ENCODE data around the gene HEPH. TPM values are rescaled to one million over a fixed set of nuclear protein-coding genes. Genes with fewer than 3 reads are reported as not detected.
"Not testable (repeated sequence)": the region's sequence is repeated elsewhere in the genome, so short reads cannot be mapped to it uniquely, and the experiment has no call there.

The HEPH gene
- total and polyA plus RNA-seq, 12 donors, result 3.8 to 48.5 (median 26.8) TPM

DNA sequence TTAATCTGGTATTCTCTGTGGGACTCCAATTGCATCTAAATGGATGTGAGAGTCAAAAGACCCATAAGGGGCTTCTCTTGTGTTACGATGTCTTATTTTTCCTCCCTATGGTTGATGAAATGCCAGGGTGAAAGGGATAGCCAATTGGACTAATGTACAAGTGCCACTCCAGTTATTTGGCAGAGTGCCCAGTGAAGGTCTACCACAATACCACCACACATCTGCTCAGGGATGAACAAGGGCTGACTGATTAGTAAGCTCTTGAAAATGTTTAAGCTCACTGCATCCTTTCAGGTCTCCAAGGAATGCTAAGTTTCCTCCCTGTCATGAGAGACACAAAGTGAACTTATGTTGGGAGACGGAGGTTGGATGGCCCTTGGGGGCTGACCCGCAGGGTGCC is 57.8 kb downstream of the HEPH start:
- no peak overlapping the region for H3K27ac ChIP-seq
- 80 to 91% methylated on average over 3 of the region's 3 CpGs for whole genome bisulfite sequencing, 2 donors
- TF ChIP-seq, protein P1, sequence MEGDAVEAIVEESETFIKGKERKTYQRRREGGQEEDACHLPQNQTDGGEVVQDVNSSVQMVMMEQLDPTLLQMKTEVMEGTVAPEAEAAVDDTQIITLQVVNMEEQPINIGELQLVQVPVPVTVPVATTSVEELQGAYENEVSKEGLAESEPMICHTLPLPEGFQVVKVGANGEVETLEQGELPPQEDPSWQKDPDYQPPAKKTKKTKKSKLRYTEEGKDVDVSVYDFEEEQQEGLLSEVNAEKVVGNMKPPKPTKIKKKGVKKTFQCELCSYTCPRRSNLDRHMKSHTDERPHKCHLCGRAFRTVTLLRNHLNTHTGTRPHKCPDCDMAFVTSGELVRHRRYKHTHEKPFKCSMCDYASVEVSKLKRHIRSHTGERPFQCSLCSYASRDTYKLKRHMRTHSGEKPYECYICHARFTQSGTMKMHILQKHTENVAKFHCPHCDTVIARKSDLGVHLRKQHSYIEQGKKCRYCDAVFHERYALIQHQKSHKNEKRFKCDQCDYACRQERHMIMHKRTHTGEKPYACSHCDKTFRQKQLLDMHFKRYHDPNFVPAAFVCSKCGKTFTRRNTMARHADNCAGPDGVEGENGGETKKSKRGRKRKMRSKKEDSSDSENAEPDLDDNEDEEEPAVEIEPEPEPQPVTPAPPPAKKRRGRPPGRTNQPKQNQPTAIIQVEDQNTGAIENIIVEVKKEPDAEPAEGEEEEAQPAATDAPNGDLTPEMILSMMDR (IDR thresholded peaks at IDR 0.05), result no peak
- H3K27me3 ChIP-seq, result peaks cover 0 to 18% (median 0%) of the 10 kb centered on the region in 7 donors
- H3K4me3 ChIP-seq, result no peak overlapping the region
- ATAC-seq, result no peak
- H3K36me3 ChIP-seq, result no peaks in the 10 kb centered on the region
- intact Hi-C loops (cut with DNase I), result no loop called here
- no peaks in the 10 kb centered on the region for H3K4me1 ChIP-seq
- H3K9me3 ChIP-seq, result no peaks in the 10 kb centered on the region
- DNase-seq, result no peak

DNA sequence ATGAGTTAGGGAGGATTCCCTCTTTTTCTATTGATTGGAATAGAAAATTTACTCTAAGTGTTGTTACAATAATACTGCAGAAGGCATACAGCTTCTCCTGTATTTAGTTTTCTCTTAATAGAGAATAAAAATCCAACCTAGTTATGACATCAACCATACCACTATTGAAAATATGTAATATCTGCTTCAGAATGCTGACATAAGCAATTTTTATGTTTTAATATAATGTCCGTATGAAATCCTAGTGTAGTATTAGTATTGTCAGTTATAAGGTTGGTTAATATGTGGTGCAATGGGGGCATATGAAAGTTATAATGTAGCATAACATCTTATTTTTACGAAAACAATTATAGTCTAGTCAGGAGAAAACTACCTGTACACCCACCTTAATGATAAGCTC is 68.2 kb downstream of the HEPH start:
- H3K27me3 ChIP-seq, result no peaks in the 10 kb centered on the region
- H3K9me3 ChIP-seq, result peaks cover 0 to 36% (median 6%) of the 10 kb centered on the region in 11 donors
- H3K4me1 ChIP-seq, result no peaks in the 10 kb centered on the region
- TF ChIP-seq, protein P1 (IDR thresholded peaks at IDR 0.05), result no peak
- WGBS, 2 donors, result 90 to 93% methylated on average over 2 of the region's 2 CpGs
- no peak overlapping the region for H3K4me3 ChIP-seq
- no peak for ATAC-seq
- H3K36me3 ChIP-seq, result no peaks in the 10 kb centered on the region
- no peak for DNase-seq
- intact Hi-C loops (cut with DNase I), result no loop called here
- H3K27ac ChIP-seq, result no peak overlapping the region

DNA sequence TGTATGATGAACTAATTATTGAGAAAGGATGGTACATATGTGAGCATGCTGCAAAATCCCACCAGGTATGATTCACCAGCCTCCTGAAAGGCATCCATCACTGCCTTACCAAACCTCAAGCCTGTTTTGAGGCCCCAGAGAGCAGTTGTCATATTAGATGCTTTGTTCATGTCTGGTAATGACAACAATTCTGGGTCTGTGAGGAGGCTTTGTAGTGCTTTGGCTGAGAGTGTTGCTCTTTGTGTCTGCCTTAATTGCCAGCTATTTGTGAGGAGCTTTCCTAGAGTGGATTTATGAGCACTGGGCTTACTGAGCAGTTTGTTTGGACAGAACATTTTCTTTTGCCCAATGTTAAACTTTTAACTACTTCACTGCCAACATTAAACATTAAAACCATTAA is 69.2 kb downstream of the HEPH start:
- peaks cover 0 to 27% (median 3%) of the 10 kb centered on the region in 11 donors for H3K9me3 ChIP-seq
- no peak overlapping the region for H3K4me3 ChIP-seq
- intact Hi-C loops (cut with DNase I), result no loop called here
- no peak overlapping the region for H3K27ac ChIP-seq
- H3K36me3 ChIP-seq, result no peaks in the 10 kb centered on the region
- TF ChIP-seq, protein P1 (IDR thresholded peaks at IDR 0.05), result no peak
- H3K4me1 ChIP-seq, result no peaks in the 10 kb centered on the region
- DNase-seq, result no peak
- H3K27me3 ChIP-seq, result peaks cover 0 to 4% (median 0%) of the 10 kb centered on the region in 7 donors
- ATAC-seq, result no peak

DNA sequence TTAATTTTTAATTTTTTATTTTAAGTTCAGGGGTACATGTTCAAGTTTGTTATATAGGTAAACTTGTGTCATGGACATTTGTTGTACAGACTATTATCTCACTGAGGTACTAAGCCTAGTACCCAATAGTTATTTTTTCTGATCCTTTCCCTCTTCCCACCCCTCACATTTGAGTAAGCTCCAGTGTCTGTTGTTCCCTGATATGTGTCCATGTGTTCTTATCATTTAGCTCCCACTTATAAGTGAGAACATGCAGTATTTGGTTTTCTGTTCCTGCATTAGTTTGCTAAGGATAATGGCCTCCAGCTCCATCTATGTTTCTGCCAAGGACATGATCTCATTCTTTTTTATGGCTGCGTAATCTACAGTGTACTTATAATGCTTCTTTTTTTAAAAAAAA is 69.9 kb downstream of the HEPH start:
- H3K4me1 ChIP-seq; DNase-seq; ATAC-seq; H3K36me3 ChIP-seq; intact Hi-C loops (cut with DNase I); H3K27ac ChIP-seq; H3K4me3 ChIP-seq: not testable (repeated sequence)
- Histone ChIP-seq H3K27me3 (peaks cover 0 to 11% (median 0%) of the 10 kb centered on the region in 7 donors), H3K9me3 (peaks cover 0 to 22% (median 3%) of the 10 kb centered on the region in 11 donors)
- WGBS, 2 donors, result 70 to 88% methylated on average over 1 of the region's 1 CpG

DNA sequence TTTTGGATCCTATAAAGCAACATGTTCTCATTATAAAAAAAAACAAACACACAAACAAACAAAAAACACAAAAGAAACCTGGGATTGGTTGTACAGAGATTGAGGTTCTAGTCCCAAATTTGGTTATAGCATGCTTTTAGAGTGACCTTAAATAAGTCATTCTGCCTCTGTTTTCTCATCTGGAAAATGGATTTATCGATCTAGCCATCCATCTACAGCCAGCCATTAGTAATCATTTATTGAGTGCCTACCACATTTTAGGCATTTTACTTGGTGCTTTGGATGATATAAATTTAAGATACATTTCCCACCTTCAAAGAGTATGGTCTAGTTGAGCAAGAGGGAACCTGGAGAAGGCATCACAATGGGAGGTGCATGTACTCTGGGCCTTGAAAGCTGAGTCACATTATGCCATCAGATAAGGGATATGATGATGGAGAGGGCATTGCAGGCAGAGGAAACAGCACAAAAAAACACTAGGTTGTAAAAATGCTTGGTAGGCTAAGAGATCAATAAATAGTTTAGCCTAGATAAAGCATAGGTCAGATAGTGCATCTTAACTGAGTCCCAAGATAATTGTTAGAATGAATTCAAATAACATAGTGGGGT is 91.4 kb downstream of the HEPH start:
- H3K27me3 ChIP-seq, result peaks cover 0 to 27% (median 0%) of the 10 kb centered on the region in 7 donors
- H3K36me3 ChIP-seq, result no peaks in the 10 kb centered on the region
- H3K4me3 ChIP-seq, result no peak overlapping the region
- WGBS, 2 donors, result 88 to 94% methylated on average over 1 of the region's 1 CpG
- DNase-seq (no peak), ATAC-seq (no peak)
- no peak overlapping the region for H3K27ac ChIP-seq
- TF ChIP-seq, protein P1 (IDR thresholded peaks at IDR 0.05), result no peak
- peaks cover 0 to 8% (median 0%) of the 10 kb centered on the region in 11 donors for H3K9me3 ChIP-seq
- H3K4me1 ChIP-seq, result no peaks in the 10 kb centered on the region
- intact Hi-C loops (cut with DNase I), result loop anchor here in 1 of 10 donors (5.0 kb wide), 1 partner anchor 1547 kb away; no protein-coding TSS in a partner anchor

Measured in heart right ventricle (tissue), 16 donors.